A673 (cell line): ENCODE results near the gene GRB7.

Experiments
- CTCF ChIP-seq: fragments of 300-800, 200-600 bp; sonication (generic); conservative IDR thresholded peaks from 2 replicates; pipeline ENCODE4 v1.5.1; 2017; ENCODE audit warnings: low read depth, mild to moderate bottlenecking, antibody characterized with exemption, low read length, moderate library complexity, mixed read lengths
- EZH2 ChIP-seq: fragments of 200-600 bp; sonication (generic); IDR thresholded peaks from 2 replicates; pipeline ENCODE4 v1.6.1; 2017; ENCODE audit warnings: borderline replicate concordance, low read depth, mild to moderate bottlenecking, mixed read lengths, antibody characterized with exemption, low read length; ENCODE audit not compliant: poor library complexity, severe bottlenecking

- TF ChIP-seq CTCF (no peak), EZH2 (no peak)
These were observed 1.9 kb upstream of the GRB7 start for GRCh38 chr17:39735882-39736281.
